BJ (cell line): Measurements from ENCODE around the gene FFAR3. TPM values are rescaled to one million over a fixed set of nuclear protein-coding genes. Genes with fewer than 3 reads are reported as not detected.

Experiments used
- CTCF ChIA-PET: fragments of 350-600 bp; formaldehyde crosslinking; extraction: SDS; loops from one replicate; lab custom pipeline; 2021; ENCODE audit warnings: antibody characterized with exemption, inconsistent platforms; lab: Yijun Ruan, JAX
- POLR2A ChIA-PET: fragments of 300-600 bp; sonication (Branson Sonifier 250); formaldehyde crosslinking; extraction: SDS; loops from one replicate; lab custom pipeline; 2021; ENCODE audit warnings: antibody characterized with exemption; lab: Charles Lee
- DNase-seq: peaks from one replicate; pipeline ENCODE4 v3.0.0-alpha.2; 2011; ENCODE audit warnings: low read depth
- H3K27me3 ChIP-seq: 2 replicates; pipeline ENCODE4 v1.6.0; 2011; ENCODE audit warnings: low read length; ENCODE audit not compliant: control insufficient read depth, insufficient read depth
- H3K36me3 ChIP-seq: 2 replicates; pipeline ENCODE4 v1.5.1; 2011; ENCODE audit warnings: low read length; ENCODE audit not compliant: control insufficient read depth, insufficient read depth
- H3K4me3 ChIP-seq: 2 replicates; pipeline ENCODE4 v1.5.1; 2011; ENCODE audit warnings: low read depth, mild to moderate bottlenecking, control low read depth, low read length
- CTCF ChIP-seq: IDR thresholded peaks from 2 replicates; pipeline ENCODE4 v1.5.1; 2011; ENCODE audit warnings: low read depth, mild to moderate bottlenecking, control low read depth, inconsistent platforms, low read length, moderate library complexity; ENCODE audit not compliant: insufficient read depth
- polyA plus RNA-seq: library from polyadenylated mRNA; depleted of rRNA; stranded (reverse); fragments of >200 nt; gene quantifications from 2 replicates; pipeline ENCODE4 v1.2.3, GENCODE V29; 2011

The FFAR3 gene
- polyA plus RNA-seq, 1 experiment, result not detected

- Histone ChIP-seq H3K27me3 (no peaks in the 10 kb centered on the region), H3K4me3 (no peak overlapping the region), H3K36me3 (no peaks in the 10 kb centered on the region)
- POLR2A ChIA-PET, result no interaction called here
- CTCF ChIA-PET, result interaction anchor here (0.9 kb wide), 1 partner anchor 193 kb away, joined by 3 read pairs; no protein-coding TSS in a partner anchor
- no peak for TF ChIP-seq CTCF
- DNase-seq, result no peak
Measured at GRCh38 chr19:35316560-35316959, 41.7 kb upstream of the FFAR3 start.

- POLR2A ChIA-PET, result no interaction called here
- Histone ChIP-seq H3K27me3 (no peaks in the 10 kb centered on the region), H3K4me3 (no peak overlapping the region), H3K36me3 (no peaks in the 10 kb centered on the region)
- no peak for TF ChIP-seq CTCF
- CTCF ChIA-PET, result no interaction called here
- no peak for DNase-seq
Measured at GRCh38 chr19:35317464-35318043, 40.7 kb upstream of the FFAR3 start.

- CTCF ChIA-PET, result interaction anchor here (0.8 to 0.9 kb wide), 2 partner anchors 34 to 191 kb away, joined by 3 read pairs; no protein-coding TSS in a partner anchor
- no peak for TF ChIP-seq CTCF
- no peak overlapping the region for H3K4me3 ChIP-seq
- POLR2A ChIA-PET, result no interaction called here
- H3K27me3 ChIP-seq, result no peaks in the 10 kb centered on the region
- H3K36me3 ChIP-seq, result no peaks in the 10 kb centered on the region
- DNase-seq, result peak; percentile 22
Measured at GRCh38 chr19:35318679-35319448, 39.4 kb upstream of the FFAR3 start.

- Histone ChIP-seq H3K27me3 (no peaks in the 10 kb centered on the region), H3K4me3 (no peak overlapping the region), H3K36me3 (no peaks in the 10 kb centered on the region)
- ChIA-PET POLR2A (no interaction called here), CTCF (no interaction called here)
- no peak for DNase-seq
- no peak for TF ChIP-seq CTCF
Measured at GRCh38 chr19:35320065-35320713, 38.1 kb upstream of the FFAR3 start.

DNA sequence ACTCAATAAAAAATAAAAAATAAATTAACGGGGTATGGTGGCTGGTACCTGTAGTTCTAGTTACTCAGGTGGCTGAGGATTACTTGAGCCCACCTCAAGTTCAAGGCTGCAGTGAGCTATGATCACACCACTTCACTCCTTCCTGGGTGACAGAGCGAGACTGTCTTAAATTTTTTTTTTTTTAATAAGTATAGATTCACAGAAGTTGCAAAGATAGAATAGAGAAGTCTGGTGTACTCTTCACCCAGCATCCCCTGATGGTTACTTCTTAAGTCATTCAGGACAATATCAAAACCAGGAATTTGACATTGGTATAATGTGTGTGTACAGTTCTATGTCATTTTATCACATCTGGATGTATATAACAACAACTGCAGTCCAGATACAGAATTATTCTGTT lies 37.0 kb upstream of the FFAR3 start:
- ChIA-PET POLR2A (no interaction called here), CTCF (no interaction called here)
- no peak for DNase-seq
- no peak for TF ChIP-seq CTCF
- Histone ChIP-seq H3K27me3 (no peaks in the 10 kb centered on the region), H3K36me3 (no peaks in the 10 kb centered on the region), H3K4me3 (no peak overlapping the region)
